ENCODE measurements around the gene ZNF335.

ZNF335 gene

GRCh38 chr20:45971675-45972499 is at the start of gene ZNF335:
Gene ZNF335 (minus strand): TSS chr20:45972203. CDS start chr20:45971410, 793 bp downstream.
- DNase-seq (ENCODE audit: low spot score): peak; percentile 99

GRCh38 chr20:46020555-46020954 is 48.6 kb upstream of the ZNF335 start:
- DNase-seq (ENCODE audit: low spot score): no peak

- no peak for DNase-seq (ENCODE audit: low spot score)
Measured at GRCh38 chr20:46018611-46019010, 46.6 kb upstream of the ZNF335 start.

- no peak for DNase-seq (ENCODE audit: low spot score)
Measured at GRCh38 chr20:46018112-46018511, 46.1 kb upstream of the ZNF335 start.

GRCh38 chr20:46017272-46017671 is 45.3 kb upstream of the ZNF335 start:
- DNase-seq (ENCODE audit: low spot score): no peak

GRCh38 chr20:46014517-46015396 is 42.8 kb upstream of the ZNF335 start:
- no peak for DNase-seq (ENCODE audit: low spot score)

GRCh38 chr20:46013829-46014516 is 42.0 kb upstream of the ZNF335 start:
- DNase-seq (ENCODE audit: low spot score): peak; percentile 81

- no peak for DNase-seq (ENCODE audit: low spot score)
Measured at GRCh38 chr20:46013322-46013828, 41.4 kb upstream of the ZNF335 start.

- DNase-seq (ENCODE audit: low spot score): no peak
Measured at GRCh38 chr20:46012921-46013320, 40.9 kb upstream of the ZNF335 start.

- DNase-seq (ENCODE audit: low spot score): peak; percentile 66
Measured at GRCh38 chr20:46011631-46012482, 39.9 kb upstream of the ZNF335 start.

GRCh38 chr20:46010491-46011391 is 38.7 kb upstream of the ZNF335 start:
- DNase-seq (ENCODE audit: low spot score): no peak

GRCh38 chr20:46009816-46010215 is 37.8 kb upstream of the ZNF335 start:
- no peak for DNase-seq (ENCODE audit: low spot score)

- no peak for DNase-seq (ENCODE audit: low spot score)
Measured at GRCh38 chr20:46007671-46008070, 35.7 kb upstream of the ZNF335 start.

- no peak for DNase-seq (ENCODE audit: low spot score)
Measured at GRCh38 chr20:46006964-46007363, 35.0 kb upstream of the ZNF335 start.

- no peak for DNase-seq (ENCODE audit: low spot score)
Measured at GRCh38 chr20:46006022-46006705, 34.2 kb upstream of the ZNF335 start.

- no peak for DNase-seq (ENCODE audit: low spot score)
Measured at GRCh38 chr20:46004889-46005473, 33.0 kb upstream of the ZNF335 start.

GRCh38 chr20:46004187-46004586 is 32.2 kb upstream of the ZNF335 start:
- DNase-seq (ENCODE audit: low spot score): no peak

- DNase-seq (ENCODE audit: low spot score): no peak
Measured at GRCh38 chr20:46002008-46002407, 30.0 kb upstream of the ZNF335 start.

GRCh38 chr20:46001498-46001897 is 29.5 kb upstream of the ZNF335 start:
- DNase-seq (ENCODE audit: low spot score): no peak
